ENCODE data around the gene PORCN. TPM values are rescaled to one million over a fixed set of nuclear protein-coding genes. Genes with fewer than 3 reads are reported as not detected.

PORCN gene
- total and polyA plus RNA-seq, 4 donors, result 0.70 to 4.9 (median 2.8) TPM

- Histone ChIP-seq H3K9ac (ENCODE audit: low read depth in 1 of 2, low read length in 2 of 2) (no peak overlapping the region), H3K4me1 (ENCODE audit: control insufficient read depth in 4 of 4, insufficient read depth in 4 of 4, low read length in 3 of 4) (no peaks in the 10 kb centered on the region), H3K27ac (ENCODE audit: low read depth in 1 of 2, low read length in 2 of 2) (no peak overlapping the region), H3K4me3 (ENCODE audit: low read depth in 1 of 3, low read length in 3 of 3) (no peak overlapping the region), H3K36me3 (ENCODE audit: control insufficient read depth in 4 of 4, insufficient read depth in 3 of 4, low read depth in 1 of 4, low read length in 3 of 4) (no peaks in the 10 kb centered on the region), H3K9me3 (ENCODE audit: control insufficient read depth in 4 of 4, low read length in 3 of 4) (no peaks in the 10 kb centered on the region), H3K27me3 (ENCODE audit: control insufficient read depth in 4 of 4, insufficient read depth in 4 of 4, low read length in 3 of 4) (no peaks in the 10 kb centered on the region)
- 40% methylated on average over 10 of the region's 10 CpGs for WGBS
- DNase-seq (ENCODE audit: low spot score), result peak; percentile 34
- TF ChIP-seq REST (IDR thresholded peaks at IDR 0.05) (no peak), RAD21 (IDR thresholded peaks at IDR 0.05) (peak; percentile 49 to 67), ATF3 (IDR thresholded peaks at IDR 0.05) (no peak)
Observed at GRCh38 chrX:48493890-48494364, 14.9 kb upstream of the PORCN start.

- H3K9ac ChIP-seq (ENCODE audit: low read depth in 1 of 2, low read length in 2 of 2), result no peak overlapping the region
- no peak for DNase-seq (ENCODE audit: low spot score)
Observed at GRCh38 chrX:48496660-48497059, 12.1 kb upstream of the PORCN start.

More at GRCh38 chrX:48496660-48497059, 12.1 kb upstream of the PORCN start:
- Histone ChIP-seq H3K4me3 (ENCODE audit: low read depth in 1 of 3, low read length in 3 of 3) (no peak overlapping the region), H3K9me3 (ENCODE audit: control insufficient read depth in 4 of 4, low read length in 3 of 4) (no peaks in the 10 kb centered on the region), H3K27ac (ENCODE audit: low read depth in 1 of 2, low read length in 2 of 2) (no peak overlapping the region), H3K4me1 (ENCODE audit: control insufficient read depth in 4 of 4, insufficient read depth in 4 of 4, low read length in 3 of 4) (no peaks in the 10 kb centered on the region), H3K27me3 (ENCODE audit: control insufficient read depth in 4 of 4, insufficient read depth in 4 of 4, low read length in 3 of 4) (no peaks in the 10 kb centered on the region), H3K36me3 (ENCODE audit: control insufficient read depth in 4 of 4, insufficient read depth in 3 of 4, low read depth in 1 of 4, low read length in 3 of 4) (no peaks in the 10 kb centered on the region)
- TF ChIP-seq EGR1 (IDR thresholded peaks at IDR 0.05; ENCODE audit: low read depth in 2 of 2) (no peak), REST (IDR thresholded peaks at IDR 0.05) (no peak), ATF3 (IDR thresholded peaks at IDR 0.05) (no peak)
- TF ChIP-seq, protein P1, sequence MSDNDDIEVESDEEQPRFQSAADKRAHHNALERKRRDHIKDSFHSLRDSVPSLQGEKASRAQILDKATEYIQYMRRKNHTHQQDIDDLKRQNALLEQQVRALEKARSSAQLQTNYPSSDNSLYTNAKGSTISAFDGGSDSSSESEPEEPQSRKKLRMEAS (IDR thresholded peaks at IDR 0.05), result no peak
- TF ChIP-seq, protein P2, sequence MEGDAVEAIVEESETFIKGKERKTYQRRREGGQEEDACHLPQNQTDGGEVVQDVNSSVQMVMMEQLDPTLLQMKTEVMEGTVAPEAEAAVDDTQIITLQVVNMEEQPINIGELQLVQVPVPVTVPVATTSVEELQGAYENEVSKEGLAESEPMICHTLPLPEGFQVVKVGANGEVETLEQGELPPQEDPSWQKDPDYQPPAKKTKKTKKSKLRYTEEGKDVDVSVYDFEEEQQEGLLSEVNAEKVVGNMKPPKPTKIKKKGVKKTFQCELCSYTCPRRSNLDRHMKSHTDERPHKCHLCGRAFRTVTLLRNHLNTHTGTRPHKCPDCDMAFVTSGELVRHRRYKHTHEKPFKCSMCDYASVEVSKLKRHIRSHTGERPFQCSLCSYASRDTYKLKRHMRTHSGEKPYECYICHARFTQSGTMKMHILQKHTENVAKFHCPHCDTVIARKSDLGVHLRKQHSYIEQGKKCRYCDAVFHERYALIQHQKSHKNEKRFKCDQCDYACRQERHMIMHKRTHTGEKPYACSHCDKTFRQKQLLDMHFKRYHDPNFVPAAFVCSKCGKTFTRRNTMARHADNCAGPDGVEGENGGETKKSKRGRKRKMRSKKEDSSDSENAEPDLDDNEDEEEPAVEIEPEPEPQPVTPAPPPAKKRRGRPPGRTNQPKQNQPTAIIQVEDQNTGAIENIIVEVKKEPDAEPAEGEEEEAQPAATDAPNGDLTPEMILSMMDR (IDR thresholded peaks at IDR 0.05; ENCODE audit: low read depth, low read length, missing input control), result no peak
- 92% methylated on average over 4 of the region's 4 CpGs for WGBS

Data from liver (tissue), 9 donors.